Measurements from ENCODE around the gene FAM184A. TPM values are rescaled to one million over a fixed set of nuclear protein-coding genes. Genes with fewer than 3 reads are reported as not detected.

Gene FAM184A
- total RNA-seq, 4 donors from 2014 or later: 0.20 to 13.1 (median 2.9) TPM

- DNase-seq: no peak
- in situ Hi-C loops (cut with MboI; ENCODE audit: low pct_ligation_motif_present in 1 of 4, low pct_unique_long_range_greater_than_20kb in 1 of 4, low sequenced_read_pairs in 3 of 4) (no loop called here), intact Hi-C loops (cut with DNase I; ENCODE audit: low total_unique reads) (no loop called here)
- TF ChIP-seq EP300 (IDR thresholded peaks at IDR 0.05; ENCODE audit: low read depth) (no peak), POLR2A (IDR thresholded peaks at IDR 0.05) (no peak), POLR2AphosphoS5 (IDR thresholded peaks at IDR 0.05) (no peak), CTCF (IDR thresholded peaks at IDR 0.05) (no peak)
- Histone ChIP-seq H3K4me1 (peaks cover 0 to 6% (median 2%) of the 10 kb centered on the region in 4 donors), H3K36me3 (no peaks in the 10 kb centered on the region), H3K27me3 (no peaks in the 10 kb centered on the region), H3K9me3 (no peaks in the 10 kb centered on the region), H3K4me3 (no peak overlapping the region), H3K27ac (no peak overlapping the region)
- WGBS, 2 donors (ENCODE audit: low coverage in 1 of 2): 81 to 90% methylated on average over 3 to 4 of the region's 4 CpGs
Observed at GRCh38 chr6:119073307-119074051, 5.0 kb downstream of the FAM184A start.

- Histone ChIP-seq H3K27ac (no peak overlapping the region), H3K9me3 (no peaks in the 10 kb centered on the region), H3K36me3 (no peaks in the 10 kb centered on the region), H3K27me3 (no peaks in the 10 kb centered on the region), H3K4me1 (no peaks in the 10 kb centered on the region), H3K4me3 (no peak overlapping the region)
- no peak for TF ChIP-seq POLR2AphosphoS5 (IDR thresholded peaks at IDR 0.05)
- TF ChIP-seq POLR2A (IDR thresholded peaks at IDR 0.05): no peak
- intact Hi-C loops (cut with DNase I; ENCODE audit: low total_unique reads) (no loop called here), in situ Hi-C loops (cut with MboI; ENCODE audit: low pct_ligation_motif_present in 1 of 4, low pct_unique_long_range_greater_than_20kb in 1 of 4, low sequenced_read_pairs in 3 of 4) (no loop called here)
- 80 to 96% methylated on average over 2 of the region's 2 CpGs for WGBS, 2 donors (ENCODE audit: low coverage in 1 of 2)
- DNase-seq: no peak
Observed at GRCh38 chr6:119071576-119071975, 6.9 kb downstream of the FAM184A start.

- no peak for TF ChIP-seq POLR2AphosphoS5 (IDR thresholded peaks at IDR 0.05)
- TF ChIP-seq EP300 (IDR thresholded peaks at IDR 0.05; ENCODE audit: low read depth): no peak
- no peak for TF ChIP-seq POLR2A (IDR thresholded peaks at IDR 0.05)
- no peak for TF ChIP-seq CTCF (IDR thresholded peaks at IDR 0.05)
- Histone ChIP-seq H3K9me3 (no peaks in the 10 kb centered on the region), H3K4me1 (no peaks in the 10 kb centered on the region), H3K4me3 (no peak overlapping the region), H3K36me3 (no peaks in the 10 kb centered on the region), H3K27ac (no peak overlapping the region), H3K27me3 (no peaks in the 10 kb centered on the region)
- in situ Hi-C loops (cut with MboI; ENCODE audit: low pct_ligation_motif_present in 1 of 4, low pct_unique_long_range_greater_than_20kb in 1 of 4, low sequenced_read_pairs in 3 of 4) (no loop called here), intact Hi-C loops (cut with DNase I; ENCODE audit: low total_unique reads) (no loop called here)
- DNase-seq: no peak
Observed at GRCh38 chr6:119067091-119067490, 11.4 kb downstream of the FAM184A start.

- DNase-seq: no peak
- intact Hi-C loops (cut with DNase I; ENCODE audit: low total_unique reads) (no loop called here), in situ Hi-C loops (cut with MboI; ENCODE audit: low pct_ligation_motif_present in 1 of 4, low pct_unique_long_range_greater_than_20kb in 1 of 4, low sequenced_read_pairs in 3 of 4) (no loop called here)
- Histone ChIP-seq H3K9me3 (no peaks in the 10 kb centered on the region), H3K27ac (no peak overlapping the region), H3K27me3 (no peaks in the 10 kb centered on the region), H3K4me3 (no peak overlapping the region), H3K4me1 (no peaks in the 10 kb centered on the region), H3K36me3 (no peaks in the 10 kb centered on the region)
- WGBS, 2 donors (ENCODE audit: low coverage in 1 of 2): 64 to 83% methylated on average over 1 of the region's 1 CpG
- TF ChIP-seq CTCF (IDR thresholded peaks at IDR 0.05) (no peak), POLR2A (IDR thresholded peaks at IDR 0.05) (no peak), EP300 (IDR thresholded peaks at IDR 0.05; ENCODE audit: low read depth) (no peak), POLR2AphosphoS5 (IDR thresholded peaks at IDR 0.05) (no peak)
Observed at GRCh38 chr6:119066517-119066916, 11.9 kb downstream of the FAM184A start.

GRCh38 chr6:119065955-119066354 lies 12.5 kb downstream of the FAM184A start:
- Histone ChIP-seq H3K9me3 (no peaks in the 10 kb centered on the region), H3K4me1 (no peaks in the 10 kb centered on the region), H3K27ac (no peak overlapping the region), H3K27me3 (no peaks in the 10 kb centered on the region), H3K36me3 (no peaks in the 10 kb centered on the region), H3K4me3 (no peak overlapping the region)
- intact Hi-C loops (cut with DNase I; ENCODE audit: low total_unique reads): no loop called here
- WGBS, 2 donors (ENCODE audit: low coverage in 1 of 2): 79 to 80% methylated on average over 2 of the region's 2 CpGs
- in situ Hi-C loops (cut with MboI; ENCODE audit: low pct_ligation_motif_present in 1 of 4, low pct_unique_long_range_greater_than_20kb in 1 of 4, low sequenced_read_pairs in 3 of 4): no loop called here
- no peak for DNase-seq
- TF ChIP-seq EP300 (IDR thresholded peaks at IDR 0.05; ENCODE audit: low read depth) (no peak), CTCF (IDR thresholded peaks at IDR 0.05) (no peak), POLR2A (IDR thresholded peaks at IDR 0.05) (no peak), POLR2AphosphoS5 (IDR thresholded peaks at IDR 0.05) (no peak)
